Endothelial cell of umbilical vein (primary cell): ENCODE measurements around the gene MOB3B.

Experiments used
- EZH2 ChIP-seq: IDR thresholded peaks from 2 replicates; pipeline ENCODE4 v1.6.1; 2012; ENCODE audit warnings: borderline replicate concordance, low read depth, mild to moderate bottlenecking, moderate library complexity, low read length, inconsistent platforms; ENCODE audit not compliant: severe bottlenecking
- FOS ChIP-seq: IDR thresholded peaks from 2 replicates; pipeline ENCODE4 v1.6.1; 2011; ENCODE audit warnings: mild to moderate bottlenecking, low read length, moderate library complexity, borderline replicate concordance; ENCODE audit not compliant: insufficient read depth
- JUN ChIP-seq: IDR thresholded peaks from 2 replicates; pipeline ENCODE4 v1.6.1; 2011; ENCODE audit warnings: borderline replicate concordance, low read depth; ENCODE audit not compliant: insufficient read length, insufficient read depth
- MYC ChIP-seq: IDR thresholded peaks from one replicate; pipeline ENCODE4 v1.6.1; 2011; ENCODE audit warnings: mild to moderate bottlenecking, low read depth, low read length
- POLR2A ChIP-seq: IDR thresholded peaks from 2 replicates; pipeline ENCODE4 v1.6.1; 2012; ENCODE audit warnings: low read depth, mild to moderate bottlenecking, control low read depth, low read length
- TF ChIP-seq, protein P1 (sequence below): IDR thresholded peaks from 2 replicates; pipeline ENCODE4 v1.6.1; 2011; ENCODE audit not compliant: insufficient read depth, insufficient read length
- TF ChIP-seq, protein P2 (sequence below), 2 donors: IDR thresholded peaks; 1 replicate in 1 of 2; 2 replicates in 1 of 2; pipeline ENCODE4 v1.5.1; 2011; ENCODE audit warnings: low read length in 2 of 2, mild to moderate bottlenecking in 2 of 2, moderate library complexity in 2 of 2, control low read depth in 1 of 2, inconsistent platforms in 1 of 2, low read depth in 1 of 2; ENCODE audit not compliant: insufficient read depth in 1 of 2; ENCODE audit errors: extremely low read depth in 1 of 2

- TF ChIP-seq, protein P1, sequence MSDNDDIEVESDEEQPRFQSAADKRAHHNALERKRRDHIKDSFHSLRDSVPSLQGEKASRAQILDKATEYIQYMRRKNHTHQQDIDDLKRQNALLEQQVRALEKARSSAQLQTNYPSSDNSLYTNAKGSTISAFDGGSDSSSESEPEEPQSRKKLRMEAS = no peak
- TF ChIP-seq, protein P2, sequence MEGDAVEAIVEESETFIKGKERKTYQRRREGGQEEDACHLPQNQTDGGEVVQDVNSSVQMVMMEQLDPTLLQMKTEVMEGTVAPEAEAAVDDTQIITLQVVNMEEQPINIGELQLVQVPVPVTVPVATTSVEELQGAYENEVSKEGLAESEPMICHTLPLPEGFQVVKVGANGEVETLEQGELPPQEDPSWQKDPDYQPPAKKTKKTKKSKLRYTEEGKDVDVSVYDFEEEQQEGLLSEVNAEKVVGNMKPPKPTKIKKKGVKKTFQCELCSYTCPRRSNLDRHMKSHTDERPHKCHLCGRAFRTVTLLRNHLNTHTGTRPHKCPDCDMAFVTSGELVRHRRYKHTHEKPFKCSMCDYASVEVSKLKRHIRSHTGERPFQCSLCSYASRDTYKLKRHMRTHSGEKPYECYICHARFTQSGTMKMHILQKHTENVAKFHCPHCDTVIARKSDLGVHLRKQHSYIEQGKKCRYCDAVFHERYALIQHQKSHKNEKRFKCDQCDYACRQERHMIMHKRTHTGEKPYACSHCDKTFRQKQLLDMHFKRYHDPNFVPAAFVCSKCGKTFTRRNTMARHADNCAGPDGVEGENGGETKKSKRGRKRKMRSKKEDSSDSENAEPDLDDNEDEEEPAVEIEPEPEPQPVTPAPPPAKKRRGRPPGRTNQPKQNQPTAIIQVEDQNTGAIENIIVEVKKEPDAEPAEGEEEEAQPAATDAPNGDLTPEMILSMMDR (IDR thresholded peaks at IDR 0.05; ENCODE audit: extremely low read depth in 1 of 2, insufficient read depth in 1 of 2, low read depth in 1 of 2, low read length in 2 of 2) = no peak
- TF ChIP-seq FOS = no peak
- no peak for TF ChIP-seq EZH2
- no peak for TF ChIP-seq MYC
- no peak for TF ChIP-seq POLR2A
- no peak for TF ChIP-seq JUN
Measured at GRCh38 chr9:27524236-27524635, 5.4 kb downstream of the MOB3B start, which contains the start of gene IFNK.
